Ecto neural progenitor cell (in vitro differentiated cells): ENCODE results near the gene PDE6A.

ENCODE experiments used
- DNase-seq: peaks from one replicate; pipeline ENCODE4 v3.0.0-alpha.2; 2018; ENCODE audit warnings: low spot score

The PDE6A gene

GRCh38 chr5:149810856-149811255 lies 133.7 kb downstream of the PDE6A start:
- DNase-seq: no peak

GRCh38 chr5:149809931-149810691 lies 134.5 kb downstream of the PDE6A start:
- DNase-seq: no peak

- no peak for DNase-seq
Observed at GRCh38 chr5:149808264-149808982, 136.2 kb downstream of the PDE6A start.
